ENCODE measurements around the gene TPT1.

DNA sequence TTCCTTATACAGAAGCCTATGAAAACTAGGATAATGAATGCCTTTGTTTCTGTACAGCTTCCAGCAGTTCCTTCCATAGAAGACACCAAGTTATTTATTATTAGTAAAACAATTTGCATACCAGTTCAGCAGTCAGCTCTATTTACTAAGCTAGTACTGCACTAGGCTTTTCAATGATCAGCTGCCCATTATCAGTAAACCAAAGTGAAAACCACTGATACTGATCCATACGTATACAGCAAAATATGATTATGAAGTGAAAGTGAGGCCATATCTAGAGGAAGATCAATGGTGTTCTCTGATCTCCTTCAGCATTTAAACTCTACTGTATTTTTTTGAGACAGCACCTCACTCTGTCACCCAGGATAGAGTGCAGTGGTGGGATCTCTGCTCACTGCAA, 3.2 kb downstream of the TPT1 start:
- TF ChIP-seq CTCF (IDR thresholded peaks at IDR 0.05; ENCODE audit: low read depth, low read length, poor library complexity, severe bottlenecking) (no peak), EZH2phosphoT487 (IDR thresholded peaks at IDR 0.05; ENCODE audit: borderline replicate concordance, low read length) (no peak)

All from DOHH2 (cell line).